GM12892 (cell line): ENCODE measurements around the gene SP3.

ENCODE experiments used
- POLR2A ChIP-seq: IDR thresholded peaks from 2 replicates; pipeline ENCODE4 v1.6.1; 2011; ENCODE audit warnings: low read depth, low read length, control low read depth
- TAF1 ChIP-seq: IDR thresholded peaks from 2 replicates; pipeline ENCODE4 v1.6.1; 2011; ENCODE audit warnings: low read depth, mild to moderate bottlenecking, control low read depth, low read length, borderline replicate concordance

GRCh38 chr2:174014011-174014698 is 49.0 kb upstream of the SP3 start:
- TF ChIP-seq POLR2A (no peak), TAF1 (no peak)
